SK-N-SH (cell line): Measurements from ENCODE around the gene P2RX3. TPM values are rescaled to one million over a fixed set of nuclear protein-coding genes. Genes with fewer than 3 reads are reported as not detected.

Source experiments
- CTCF ChIA-PET: fragments of 300-600, 350-600 bp; formaldehyde crosslinking; extraction: SDS; loops from one replicate; lab custom pipeline; 2021; lab: Yijun Ruan, JAX
- POLR2A ChIA-PET: fragments of 350-600 bp; sonication (Branson Sonifier 250); formaldehyde crosslinking; extraction: SDS; loops from one replicate; lab custom pipeline; 2020; ENCODE audit warnings: antibody characterized with exemption, inconsistent platforms; lab: Yijun Ruan, JAX
- DNase-seq: peaks from one replicate; pipeline ENCODE4 v3.0.0; 2012
- H2AFZ ChIP-seq: fragments of 200-600 bp; sonication (generic); 2 replicates; pipeline ENCODE4 v1.8.1; 2016; ENCODE audit warnings: antibody characterized with exemption, mild to moderate bottlenecking, low read depth
- H3F3A ChIP-seq: fragments of 200-600 bp; sonication (generic); replicated peaks from 2 replicates; pipeline ENCODE3; 2016; ENCODE audit warnings: antibody characterized with exemption, mild to moderate bottlenecking; ENCODE audit not compliant: insufficient read depth
- H3K27ac ChIP-seq, 2 experiments: fragments of 200-500 bp in 1 of 2; fragments of 200-600 bp in 1 of 2; sonication (Bioruptor generic) in 1 of 2; sonication (generic), shearing (Covaris generic) in 1 of 2; 2 replicates each; pipeline versions ENCODE4 v1.5.1 to v1.6.1; 2014 to 2016; ENCODE audit warnings: low read depth in 2 of 2, inconsistent platforms in 1 of 2, low read length in 1 of 2, mild to moderate bottlenecking in 1 of 2, mixed read lengths in 1 of 2
- H3K27me3 ChIP-seq: fragments of 200-600 bp; sonication (generic), shearing (Covaris generic); 2 replicates; pipeline ENCODE4 v1.6.1; 2016; ENCODE audit warnings: mixed run types; ENCODE audit not compliant: insufficient read depth
- H3K36me3 ChIP-seq, 2 experiments: fragments of 200-500 bp in 1 of 2; fragments of 200-600 bp in 1 of 2; sonication (Bioruptor generic) in 1 of 2; sonication (generic) in 1 of 2; replicated peaks in 1 of 2; 2 replicates each; pipeline versions ENCODE3 to v1.5.1; 2014 to 2016; ENCODE audit warnings: low read length in 1 of 2, mild to moderate bottlenecking in 1 of 2; ENCODE audit not compliant: insufficient read depth in 2 of 2, control insufficient read depth in 1 of 2
- H3K4me1 ChIP-seq, 2 experiments: fragments of 200-500 bp in 1 of 2; fragments of 200-600 bp in 1 of 2; sonication (Bioruptor generic) in 1 of 2; sonication (generic), shearing (Covaris generic) in 1 of 2; 2 replicates each; pipeline versions ENCODE4 v1.5.1 to v1.6.1; 2014 to 2016; ENCODE audit warnings: low read depth in 1 of 2, low read length in 1 of 2, mixed run types in 1 of 2; ENCODE audit not compliant: insufficient read depth in 2 of 2, control insufficient read depth in 1 of 2
- H3K4me2 ChIP-seq: fragments of 200-600 bp; sonication (generic), shearing (Covaris generic); 2 replicates; pipeline ENCODE4 v1.6.1; 2017; ENCODE audit warnings: mixed run types
- H3K4me3 ChIP-seq, 2 experiments: fragments of 200-500 bp in 1 of 2; fragments of 200-600 bp in 1 of 2; sonication (Bioruptor generic) in 1 of 2; sonication (generic), shearing (Covaris generic) in 1 of 2; 2 replicates each; pipeline versions ENCODE4 v1.5.1 to v1.8.1; 2014 to 2016; ENCODE audit warnings: low read depth in 2 of 2, inconsistent platforms in 1 of 2, low read length in 1 of 2, mild to moderate bottlenecking in 1 of 2, mixed read lengths in 1 of 2, moderate library complexity in 1 of 2
- H3K79me2 ChIP-seq: fragments of 200-600 bp; sonication (generic); 2 replicates; pipeline ENCODE4 v1.8.1; 2017; ENCODE audit warnings: mild to moderate bottlenecking; ENCODE audit not compliant: insufficient read depth
- H3K9ac ChIP-seq: fragments of 200-600 bp; sonication (generic); 2 replicates; pipeline ENCODE4 v1.6.1; 2017; ENCODE audit warnings: mixed run types
- H3K9me2 ChIP-seq: fragments of 200-600 bp; sonication (generic); 2 replicates; pipeline ENCODE4 v1.6.1; 2017; ENCODE audit warnings: mixed run types
- H3K9me3 ChIP-seq: fragments of 200-600 bp; sonication (generic); 2 replicates; pipeline ENCODE4 v1.6.1; 2017; ENCODE audit warnings: mixed run types, mild to moderate bottlenecking, moderate library complexity
- H4K20me1 ChIP-seq: fragments of 200-600 bp; sonication (generic); 2 replicates; pipeline ENCODE4 v1.6.1; 2017; ENCODE audit warnings: mild to moderate bottlenecking, mixed run types; ENCODE audit not compliant: insufficient read depth
- CHD2 ChIP-seq: fragments of 150-350 bp; IDR thresholded peaks from 2 replicates; pipeline ENCODE4 v1.6.1; 2018; ENCODE audit warnings: low read length; ENCODE audit not compliant: partially characterized antibody
- ELF1 ChIP-seq: IDR thresholded peaks from 2 replicates; pipeline ENCODE4 v1.4.0; 2012
- EP300 ChIP-seq, 2 experiments: IDR thresholded peaks; 2 replicates each; pipeline versions ENCODE4 v1.4.0 to v1.6.1; 2012; ENCODE audit warnings: borderline replicate concordance in 1 of 2, low read depth in 1 of 2, low read length in 1 of 2
- EZH2phosphoT487 ChIP-seq: fragments of 200-600 bp; sonication (generic); IDR thresholded peaks from 2 replicates; pipeline ENCODE4 v1.6.1; 2017; ENCODE audit warnings: low read depth, mixed run types, mild to moderate bottlenecking, antibody characterized with exemption, moderate library complexity, borderline replicate concordance
- FOSL2 ChIP-seq: IDR thresholded peaks from 2 replicates; pipeline ENCODE4 v1.4.0; 2012; ENCODE audit warnings: low read depth, mild to moderate bottlenecking, moderate library complexity, borderline replicate concordance
- FOXJ3 ChIP-seq: sonication (generic); formaldehyde crosslinking; IDR thresholded peaks from 2 replicates; pipeline ENCODE4 v1.5.1; 2020; ENCODE audit warnings: mild to moderate bottlenecking, missing genetic modification reagents
- FOXM1 ChIP-seq: IDR thresholded peaks from 2 replicates; pipeline ENCODE4 v1.4.0; 2012; ENCODE audit warnings: low read depth, mild to moderate bottlenecking
- GABPA ChIP-seq: IDR thresholded peaks from 2 replicates; pipeline ENCODE4 v1.4.0; 2012; ENCODE audit warnings: low read depth, mild to moderate bottlenecking
- NFIC ChIP-seq: IDR thresholded peaks from 2 replicates; pipeline ENCODE4 v1.4.0; 2012; ENCODE audit warnings: borderline replicate concordance
- RAD21 ChIP-seq: IDR thresholded peaks from 2 replicates; pipeline ENCODE4 v1.6.1; 2012; ENCODE audit warnings: mild to moderate bottlenecking, low read length
- RCOR1 ChIP-seq: fragments of 150-350 bp; IDR thresholded peaks from 2 replicates; pipeline ENCODE4 v1.6.1; 2017; ENCODE audit warnings: antibody characterized with exemption, low read length
- RXRA ChIP-seq: IDR thresholded peaks from 2 replicates; pipeline ENCODE4 v1.4.0; 2012; ENCODE audit warnings: low read depth, mild to moderate bottlenecking, borderline replicate concordance
- SIN3A ChIP-seq: IDR thresholded peaks from 2 replicates; pipeline ENCODE4 v1.6.1; 2012; ENCODE audit warnings: low read depth, mild to moderate bottlenecking, low read length, moderate library complexity, borderline replicate concordance
- TAF1 ChIP-seq: IDR thresholded peaks from 2 replicates; pipeline ENCODE4 v1.6.1; 2012; ENCODE audit warnings: low read depth, mild to moderate bottlenecking, low read length, moderate library complexity, borderline replicate concordance
- USF1 ChIP-seq: IDR thresholded peaks from 2 replicates; pipeline ENCODE4 v1.4.0; 2012; ENCODE audit warnings: low read depth, borderline replicate concordance
- USF2 ChIP-seq: fragments of 150-350 bp; IDR thresholded peaks from 2 replicates; pipeline ENCODE4 v1.6.1; 2017; ENCODE audit warnings: antibody characterized with exemption, low read length, low read depth, borderline replicate concordance
- YY1 ChIP-seq: IDR thresholded peaks from 2 replicates; pipeline ENCODE4 v1.4.0; 2012; ENCODE audit warnings: low read depth, mild to moderate bottlenecking
- whole genome bisulfite sequencing: methylation state at CpG from one replicate; pipeline ENCODE4 v1.1.6; 2017; ENCODE audit warnings: low lambda C conversion rate; 5-methylcytosine and 5-hydroxymethylcytosine counted together
- polyA plus RNA-seq, 3 experiments: library from polyadenylated mRNA; depleted of rRNA; stranded (reverse); fragments of >200 nt; gene quantifications; 2 replicates each; pipeline ENCODE4 v1.2.3, GENCODE V29; 2012
- TF ChIP-seq, protein P1 (sequence below): IDR thresholded peaks from 2 replicates; pipeline ENCODE4; 2012
- TF ChIP-seq, protein P2 (sequence below): fragments of 200-600 bp; sonication (generic); IDR thresholded peaks from 2 replicates; pipeline ENCODE4 v1.6.1; 2017; ENCODE audit warnings: antibody characterized with exemption, mild to moderate bottlenecking, moderate library complexity
- TF ChIP-seq, protein P3 (sequence below): IDR thresholded peaks from 2 replicates; pipeline ENCODE4 v1.6.1; 2012; ENCODE audit warnings: mild to moderate bottlenecking, low read depth, low read length, moderate library complexity

P2RX3 gene
- polyA plus RNA-seq, 1 of the 3 experiments (the other 2 are of a cell fraction): not detected

GRCh38 chr11:57306940-57307565, 31.1 kb upstream of the P2RX3 start:
- TF ChIP-seq, protein P1, sequence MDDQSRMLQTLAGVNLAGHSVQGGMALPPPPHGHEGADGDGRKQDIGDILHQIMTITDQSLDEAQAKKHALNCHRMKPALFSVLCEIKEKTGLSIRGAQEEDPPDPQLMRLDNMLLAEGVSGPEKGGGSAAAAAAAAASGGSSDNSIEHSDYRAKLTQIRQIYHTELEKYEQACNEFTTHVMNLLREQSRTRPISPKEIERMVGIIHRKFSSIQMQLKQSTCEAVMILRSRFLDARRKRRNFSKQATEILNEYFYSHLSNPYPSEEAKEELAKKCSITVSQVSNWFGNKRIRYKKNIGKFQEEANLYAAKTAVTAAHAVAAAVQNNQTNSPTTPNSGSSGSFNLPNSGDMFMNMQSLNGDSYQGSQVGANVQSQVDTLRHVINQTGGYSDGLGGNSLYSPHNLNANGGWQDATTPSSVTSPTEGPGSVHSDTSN: no peak
- TF ChIP-seq CHD2 (no peak), FOSL2 (no peak), RAD21 (no peak), SIN3A (no peak), TAF1 (no peak), FOXM1 (no peak), USF1 (no peak), ELF1 (no peak), EZH2phosphoT487 (no peak), RXRA (no peak), YY1 (no peak), RCOR1 (no peak), NFIC (no peak), EP300 (IDR thresholded peaks at IDR 0.05; ENCODE audit: borderline replicate concordance in 1 of 2, low read depth in 1 of 2, low read length in 1 of 2) (no peak), USF2 (no peak), GABPA (no peak), FOXJ3 (CRISPR knock-in tag) (no peak)
- TF ChIP-seq, protein P2, sequence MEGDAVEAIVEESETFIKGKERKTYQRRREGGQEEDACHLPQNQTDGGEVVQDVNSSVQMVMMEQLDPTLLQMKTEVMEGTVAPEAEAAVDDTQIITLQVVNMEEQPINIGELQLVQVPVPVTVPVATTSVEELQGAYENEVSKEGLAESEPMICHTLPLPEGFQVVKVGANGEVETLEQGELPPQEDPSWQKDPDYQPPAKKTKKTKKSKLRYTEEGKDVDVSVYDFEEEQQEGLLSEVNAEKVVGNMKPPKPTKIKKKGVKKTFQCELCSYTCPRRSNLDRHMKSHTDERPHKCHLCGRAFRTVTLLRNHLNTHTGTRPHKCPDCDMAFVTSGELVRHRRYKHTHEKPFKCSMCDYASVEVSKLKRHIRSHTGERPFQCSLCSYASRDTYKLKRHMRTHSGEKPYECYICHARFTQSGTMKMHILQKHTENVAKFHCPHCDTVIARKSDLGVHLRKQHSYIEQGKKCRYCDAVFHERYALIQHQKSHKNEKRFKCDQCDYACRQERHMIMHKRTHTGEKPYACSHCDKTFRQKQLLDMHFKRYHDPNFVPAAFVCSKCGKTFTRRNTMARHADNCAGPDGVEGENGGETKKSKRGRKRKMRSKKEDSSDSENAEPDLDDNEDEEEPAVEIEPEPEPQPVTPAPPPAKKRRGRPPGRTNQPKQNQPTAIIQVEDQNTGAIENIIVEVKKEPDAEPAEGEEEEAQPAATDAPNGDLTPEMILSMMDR: no peak
- TF ChIP-seq, protein P3, sequence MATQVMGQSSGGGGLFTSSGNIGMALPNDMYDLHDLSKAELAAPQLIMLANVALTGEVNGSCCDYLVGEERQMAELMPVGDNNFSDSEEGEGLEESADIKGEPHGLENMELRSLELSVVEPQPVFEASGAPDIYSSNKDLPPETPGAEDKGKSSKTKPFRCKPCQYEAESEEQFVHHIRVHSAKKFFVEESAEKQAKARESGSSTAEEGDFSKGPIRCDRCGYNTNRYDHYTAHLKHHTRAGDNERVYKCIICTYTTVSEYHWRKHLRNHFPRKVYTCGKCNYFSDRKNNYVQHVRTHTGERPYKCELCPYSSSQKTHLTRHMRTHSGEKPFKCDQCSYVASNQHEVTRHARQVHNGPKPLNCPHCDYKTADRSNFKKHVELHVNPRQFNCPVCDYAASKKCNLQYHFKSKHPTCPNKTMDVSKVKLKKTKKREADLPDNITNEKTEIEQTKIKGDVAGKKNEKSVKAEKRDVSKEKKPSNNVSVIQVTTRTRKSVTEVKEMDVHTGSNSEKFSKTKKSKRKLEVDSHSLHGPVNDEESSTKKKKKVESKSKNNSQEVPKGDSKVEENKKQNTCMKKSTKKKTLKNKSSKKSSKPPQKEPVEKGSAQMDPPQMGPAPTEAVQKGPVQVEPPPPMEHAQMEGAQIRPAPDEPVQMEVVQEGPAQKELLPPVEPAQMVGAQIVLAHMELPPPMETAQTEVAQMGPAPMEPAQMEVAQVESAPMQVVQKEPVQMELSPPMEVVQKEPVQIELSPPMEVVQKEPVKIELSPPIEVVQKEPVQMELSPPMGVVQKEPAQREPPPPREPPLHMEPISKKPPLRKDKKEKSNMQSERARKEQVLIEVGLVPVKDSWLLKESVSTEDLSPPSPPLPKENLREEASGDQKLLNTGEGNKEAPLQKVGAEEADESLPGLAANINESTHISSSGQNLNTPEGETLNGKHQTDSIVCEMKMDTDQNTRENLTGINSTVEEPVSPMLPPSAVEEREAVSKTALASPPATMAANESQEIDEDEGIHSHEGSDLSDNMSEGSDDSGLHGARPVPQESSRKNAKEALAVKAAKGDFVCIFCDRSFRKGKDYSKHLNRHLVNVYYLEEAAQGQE: no peak
- 92% methylated on average over 9 of the region's 9 CpGs for WGBS
- H3K9me3 ChIP-seq: no peaks in the 10 kb centered on the region
- H3K27me3 ChIP-seq: no peaks in the 10 kb centered on the region
- H3K9me2 ChIP-seq: no peaks in the 10 kb centered on the region
- peaks cover 0 to 10% of the 10 kb centered on the region in 2 experiments; a peak in 2 of 4 replicates for H3K4me1 ChIP-seq
- peaks cover 69% of the 10 kb centered on the region for H3K79me2 ChIP-seq
- peaks cover 37% of the 10 kb centered on the region for H4K20me1 ChIP-seq
- POLR2A ChIA-PET: no interaction called here
- peaks cover 21 to 51% of the 10 kb centered on the region in 2 experiments for H3K36me3 ChIP-seq
- no peak overlapping the region for H3K4me3 ChIP-seq
- H3K9ac ChIP-seq: no peak overlapping the region
- CTCF ChIA-PET: interaction anchor here (2.0 to 2.6 kb wide), 2 partner anchors 11 to 57 kb away, joined by 5 to 10 read pairs; no protein-coding TSS in a partner anchor
- DNase-seq: no peak
- H3K27ac ChIP-seq: no peak overlapping the region
- no peak overlapping the region for H2AFZ ChIP-seq
- peak overlapping the region; percentile 28; the same call in 1 of the 2 replicates for H3K4me2 ChIP-seq
- H3F3A ChIP-seq: peaks cover 5% of the 10 kb centered on the region
